SK-N-SH (cell line): Measurements from ENCODE around the gene CFDP1. TPM values are rescaled to one million over a fixed set of nuclear protein-coding genes. Genes with fewer than 3 reads are reported as not detected.
A peak's percentile ranks its signal among the peaks of the same experiment; 100 is the strongest.

Experiments
- CTCF ChIA-PET: fragments of 300-600, 350-600 bp; formaldehyde crosslinking; extraction: SDS; loops from one replicate; lab custom pipeline; 2021; lab: Yijun Ruan, JAX
- POLR2A ChIA-PET: fragments of 350-600 bp; sonication (Branson Sonifier 250); formaldehyde crosslinking; extraction: SDS; loops from one replicate; lab custom pipeline; 2020; ENCODE audit warnings: antibody characterized with exemption, inconsistent platforms; lab: Yijun Ruan, JAX
- DNase-seq: peaks from one replicate; pipeline ENCODE4 v3.0.0; 2012
- H2AFZ ChIP-seq: fragments of 200-600 bp; sonication (generic); 2 replicates; pipeline ENCODE4 v1.8.1; 2016; ENCODE audit warnings: antibody characterized with exemption, mild to moderate bottlenecking, low read depth
- H3F3A ChIP-seq: fragments of 200-600 bp; sonication (generic); replicated peaks from 2 replicates; pipeline ENCODE3; 2016; ENCODE audit warnings: antibody characterized with exemption, mild to moderate bottlenecking; ENCODE audit not compliant: insufficient read depth
- H3K27ac ChIP-seq, 2 experiments: fragments of 200-500 bp in 1 of 2; fragments of 200-600 bp in 1 of 2; sonication (Bioruptor generic) in 1 of 2; sonication (generic), shearing (Covaris generic) in 1 of 2; 2 replicates each; pipeline versions ENCODE4 v1.5.1 to v1.6.1; 2014 to 2016; ENCODE audit warnings: low read depth in 2 of 2, inconsistent platforms in 1 of 2, low read length in 1 of 2, mild to moderate bottlenecking in 1 of 2, mixed read lengths in 1 of 2
- H3K27me3 ChIP-seq: fragments of 200-600 bp; sonication (generic), shearing (Covaris generic); 2 replicates; pipeline ENCODE4 v1.6.1; 2016; ENCODE audit warnings: mixed run types; ENCODE audit not compliant: insufficient read depth
- H3K36me3 ChIP-seq, 2 experiments: fragments of 200-500 bp in 1 of 2; fragments of 200-600 bp in 1 of 2; sonication (Bioruptor generic) in 1 of 2; sonication (generic) in 1 of 2; replicated peaks in 1 of 2; 2 replicates each; pipeline versions ENCODE3 to v1.5.1; 2014 to 2016; ENCODE audit warnings: low read length in 1 of 2, mild to moderate bottlenecking in 1 of 2; ENCODE audit not compliant: insufficient read depth in 2 of 2, control insufficient read depth in 1 of 2
- H3K4me1 ChIP-seq, 2 experiments: fragments of 200-500 bp in 1 of 2; fragments of 200-600 bp in 1 of 2; sonication (Bioruptor generic) in 1 of 2; sonication (generic), shearing (Covaris generic) in 1 of 2; 2 replicates each; pipeline versions ENCODE4 v1.5.1 to v1.6.1; 2014 to 2016; ENCODE audit warnings: low read depth in 1 of 2, low read length in 1 of 2, mixed run types in 1 of 2; ENCODE audit not compliant: insufficient read depth in 2 of 2, control insufficient read depth in 1 of 2
- H3K4me2 ChIP-seq: fragments of 200-600 bp; sonication (generic), shearing (Covaris generic); 2 replicates; pipeline ENCODE4 v1.6.1; 2017; ENCODE audit warnings: mixed run types
- H3K4me3 ChIP-seq, 2 experiments: fragments of 200-500 bp in 1 of 2; fragments of 200-600 bp in 1 of 2; sonication (Bioruptor generic) in 1 of 2; sonication (generic), shearing (Covaris generic) in 1 of 2; 2 replicates each; pipeline versions ENCODE4 v1.5.1 to v1.8.1; 2014 to 2016; ENCODE audit warnings: low read depth in 2 of 2, inconsistent platforms in 1 of 2, low read length in 1 of 2, mild to moderate bottlenecking in 1 of 2, mixed read lengths in 1 of 2, moderate library complexity in 1 of 2
- H3K79me2 ChIP-seq: fragments of 200-600 bp; sonication (generic); 2 replicates; pipeline ENCODE4 v1.8.1; 2017; ENCODE audit warnings: mild to moderate bottlenecking; ENCODE audit not compliant: insufficient read depth
- H3K9ac ChIP-seq: fragments of 200-600 bp; sonication (generic); 2 replicates; pipeline ENCODE4 v1.6.1; 2017; ENCODE audit warnings: mixed run types
- H3K9me2 ChIP-seq: fragments of 200-600 bp; sonication (generic); 2 replicates; pipeline ENCODE4 v1.6.1; 2017; ENCODE audit warnings: mixed run types
- H3K9me3 ChIP-seq: fragments of 200-600 bp; sonication (generic); 2 replicates; pipeline ENCODE4 v1.6.1; 2017; ENCODE audit warnings: mixed run types, mild to moderate bottlenecking, moderate library complexity
- H4K20me1 ChIP-seq: fragments of 200-600 bp; sonication (generic); 2 replicates; pipeline ENCODE4 v1.6.1; 2017; ENCODE audit warnings: mild to moderate bottlenecking, mixed run types; ENCODE audit not compliant: insufficient read depth
- CTCF ChIP-seq: fragments of 200-600 bp; sonication (generic); IDR thresholded peaks from 2 replicates; pipeline ENCODE4 v1.6.1; 2017; ENCODE audit warnings: antibody characterized with exemption, mild to moderate bottlenecking, moderate library complexity
- ELF1 ChIP-seq: IDR thresholded peaks from 2 replicates; pipeline ENCODE4 v1.4.0; 2012
- EP300 ChIP-seq, 2 experiments: IDR thresholded peaks; 2 replicates each; pipeline versions ENCODE4 v1.4.0 to v1.6.1; 2012; ENCODE audit warnings: borderline replicate concordance in 1 of 2, low read depth in 1 of 2, low read length in 1 of 2
- EZH2phosphoT487 ChIP-seq: fragments of 200-600 bp; sonication (generic); IDR thresholded peaks from 2 replicates; pipeline ENCODE4 v1.6.1; 2017; ENCODE audit warnings: low read depth, mixed run types, mild to moderate bottlenecking, antibody characterized with exemption, moderate library complexity, borderline replicate concordance
- FOSL2 ChIP-seq: IDR thresholded peaks from 2 replicates; pipeline ENCODE4 v1.4.0; 2012; ENCODE audit warnings: low read depth, mild to moderate bottlenecking, moderate library complexity, borderline replicate concordance
- FOXM1 ChIP-seq: IDR thresholded peaks from 2 replicates; pipeline ENCODE4 v1.4.0; 2012; ENCODE audit warnings: low read depth, mild to moderate bottlenecking
- GABPA ChIP-seq: IDR thresholded peaks from 2 replicates; pipeline ENCODE4 v1.4.0; 2012; ENCODE audit warnings: low read depth, mild to moderate bottlenecking
- GATA2 ChIP-seq: sonication (generic); formaldehyde crosslinking; IDR thresholded peaks from 2 replicates; pipeline ENCODE4 v1.5.0; 2020; ENCODE audit warnings: mild to moderate bottlenecking, missing genetic modification reagents
- JUND ChIP-seq: IDR thresholded peaks from 2 replicates; pipeline ENCODE4 v1.4.0; 2012
- MAX ChIP-seq: IDR thresholded peaks from 2 replicates; pipeline ENCODE4 v1.4.0; 2012; ENCODE audit warnings: low read depth
- MEF2A ChIP-seq: IDR thresholded peaks from 2 replicates; pipeline ENCODE4 v1.4.0; 2012; ENCODE audit warnings: low read depth, borderline replicate concordance
- MXI1 ChIP-seq: IDR thresholded peaks from 2 replicates; pipeline ENCODE4 v1.6.1; 2012; ENCODE audit warnings: mild to moderate bottlenecking, low read depth, low read length, improper control_type of control experiment
- NFIC ChIP-seq: IDR thresholded peaks from 2 replicates; pipeline ENCODE4 v1.4.0; 2012; ENCODE audit warnings: borderline replicate concordance
- NRF1 ChIP-seq: IDR thresholded peaks from 2 replicates; pipeline ENCODE4 v1.6.1; 2012; ENCODE audit warnings: low read depth, mild to moderate bottlenecking, low read length
- RAD21 ChIP-seq: IDR thresholded peaks from 2 replicates; pipeline ENCODE4 v1.6.1; 2012; ENCODE audit warnings: mild to moderate bottlenecking, low read length
- REST ChIP-seq: IDR thresholded peaks from 2 replicates; pipeline ENCODE4 v1.6.1; 2012; ENCODE audit warnings: mild to moderate bottlenecking, low read depth, low read length, moderate library complexity
- RXRA ChIP-seq: IDR thresholded peaks from 2 replicates; pipeline ENCODE4 v1.4.0; 2012; ENCODE audit warnings: low read depth, mild to moderate bottlenecking, borderline replicate concordance
- SIN3A ChIP-seq: IDR thresholded peaks from 2 replicates; pipeline ENCODE4 v1.6.1; 2012; ENCODE audit warnings: low read depth, mild to moderate bottlenecking, low read length, moderate library complexity, borderline replicate concordance
- USF2 ChIP-seq: fragments of 150-350 bp; IDR thresholded peaks from 2 replicates; pipeline ENCODE4 v1.6.1; 2017; ENCODE audit warnings: antibody characterized with exemption, low read length, low read depth, borderline replicate concordance
- YY1 ChIP-seq: IDR thresholded peaks from 2 replicates; pipeline ENCODE4 v1.4.0; 2012; ENCODE audit warnings: low read depth, mild to moderate bottlenecking
- WGBS: methylation state at CpG from one replicate; pipeline ENCODE4 v1.1.6; 2017; ENCODE audit warnings: low lambda C conversion rate; 5-methylcytosine and 5-hydroxymethylcytosine counted together
- polyA plus RNA-seq, 3 experiments: library from polyadenylated mRNA; depleted of rRNA; stranded (reverse); fragments of >200 nt; gene quantifications; 2 replicates each; pipeline ENCODE4 v1.2.3, GENCODE V29; 2012

CFDP1 gene
- polyA plus RNA-seq, 1 of the 3 experiments (the other 2 are of a cell fraction), result 46.0 TPM

- TF ChIP-seq CTCF (no peak; the same call in 1 of the 2 replicates), RAD21 (no peak), JUND (peak; percentile 24), FOXM1 (peak; percentile 57; the same call in 1 of the 2 replicates), RXRA (0 out of 2 replicates have a peak, but pooled peaks have one; percentile 33), EP300 (IDR thresholded peaks at IDR 0.05; ENCODE audit: borderline replicate concordance in 1 of 2, low read depth in 1 of 2, low read length in 1 of 2) (peak in 1 of 2 experiments; percentile 75; a peak in 1 of 4 replicates)
These were observed 113.5 kb downstream of the CFDP1 start (continued) for GRCh38 chr16:75319513-75320411.

GRCh38 chr16:75318737-75319136 is 114.6 kb downstream of the CFDP1 start:
- DNase-seq, result no peak
- Histone ChIP-seq H3K27ac (peak overlapping the region in 1 of 2 experiments; percentile 100; a peak in 3 of 4 replicates), H4K20me1 (no peaks in the 10 kb centered on the region), H3F3A (peaks cover 44% of the 10 kb centered on the region), H2AFZ (no peak overlapping the region), H3K9me2 (no peaks in the 10 kb centered on the region), H3K4me1 (peaks cover 3 to 20% of the 10 kb centered on the region in 2 experiments; a peak in 3 of 4 replicates), H3K27me3 (no peaks in the 10 kb centered on the region), H3K4me2 (peak overlapping the region; percentile 77; the same call in 1 of the 2 replicates), H3K9me3 (no peaks in the 10 kb centered on the region), H3K36me3 (no peaks in the 10 kb centered on the region), H3K9ac (peak overlapping the region; percentile 78; the same call in 1 of the 2 replicates), H3K4me3 (no peak overlapping the region), H3K79me2 (peaks cover 4% of the 10 kb centered on the region)
- 91% methylated on average over 3 of the region's 3 CpGs for WGBS
- ChIA-PET CTCF (interaction anchor here (1.5 to 1.7 kb wide), 2 partner anchors 40 to 85 kb away, joined by 3 to 4 read pairs; no protein-coding TSS in a partner anchor), POLR2A (no interaction called here)
- TF ChIP-seq FOXM1 (no peak), MEF2A (no peak), YY1 (no peak), RXRA (no peak), GABPA (no peak), REST (no peak), ELF1 (no peak), MXI1 (no peak), GATA2 (CRISPR knock-in tag) (no peak), NRF1 (no peak), RAD21 (no peak), JUND (no peak), NFIC (no peak), USF2 (no peak), SIN3A (no peak), FOSL2 (no peak), EZH2phosphoT487 (no peak), MAX (no peak), CTCF (no peak)
